Coronary artery (tissue), 2 donors: ENCODE data around the gene DNAJB9.

ENCODE experiments used
- DNase-seq: peaks from one replicate; pipeline ENCODE4 v3.0.0-alpha.2; 2017; ENCODE audit warnings: low spot score
- H3K27ac ChIP-seq, 2 donors: fragments of 200-600 bp; sonication (generic); one replicate each; pipeline ENCODE4 v1.5.1; 2016 to 2019
- H3K4me3 ChIP-seq: fragments of 200-600 bp; sonication (generic); 2 replicates; pipeline ENCODE4 v1.5.1; 2016; ENCODE audit warnings: mild to moderate bottlenecking, moderate library complexity
- TF ChIP-seq, protein P1 (sequence below): fragments of 200-600 bp; sonication (generic); IDR thresholded peaks from one replicate; pipeline ENCODE4 v1.5.1; 2019; ENCODE audit warnings: antibody characterized with exemption

Gene DNAJB9

DNA sequence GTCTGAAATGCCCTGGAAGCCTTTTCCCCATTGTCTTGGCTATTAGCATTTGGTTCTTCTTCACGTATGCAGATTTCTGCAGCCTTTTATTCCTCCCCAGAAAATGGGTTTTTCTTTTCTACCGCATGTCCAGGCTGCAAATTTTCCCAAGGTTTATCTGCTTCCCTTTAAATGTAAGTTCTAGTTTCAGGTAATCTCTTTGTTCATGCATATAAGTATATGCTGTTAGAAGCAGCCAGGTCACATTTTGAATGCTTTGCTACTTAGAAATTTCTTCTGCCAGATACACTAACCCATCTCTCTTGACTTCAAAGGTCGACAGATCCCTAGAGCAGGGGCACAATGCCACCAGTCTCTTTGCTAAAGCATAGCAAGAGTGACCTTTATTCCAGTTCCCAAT is 12.5 kb upstream of the DNAJB9 start:
- no peak for DNase-seq
- Histone ChIP-seq H3K27ac (no peak overlapping the region), H3K4me3 (no peak overlapping the region)
- TF ChIP-seq, protein P1, sequence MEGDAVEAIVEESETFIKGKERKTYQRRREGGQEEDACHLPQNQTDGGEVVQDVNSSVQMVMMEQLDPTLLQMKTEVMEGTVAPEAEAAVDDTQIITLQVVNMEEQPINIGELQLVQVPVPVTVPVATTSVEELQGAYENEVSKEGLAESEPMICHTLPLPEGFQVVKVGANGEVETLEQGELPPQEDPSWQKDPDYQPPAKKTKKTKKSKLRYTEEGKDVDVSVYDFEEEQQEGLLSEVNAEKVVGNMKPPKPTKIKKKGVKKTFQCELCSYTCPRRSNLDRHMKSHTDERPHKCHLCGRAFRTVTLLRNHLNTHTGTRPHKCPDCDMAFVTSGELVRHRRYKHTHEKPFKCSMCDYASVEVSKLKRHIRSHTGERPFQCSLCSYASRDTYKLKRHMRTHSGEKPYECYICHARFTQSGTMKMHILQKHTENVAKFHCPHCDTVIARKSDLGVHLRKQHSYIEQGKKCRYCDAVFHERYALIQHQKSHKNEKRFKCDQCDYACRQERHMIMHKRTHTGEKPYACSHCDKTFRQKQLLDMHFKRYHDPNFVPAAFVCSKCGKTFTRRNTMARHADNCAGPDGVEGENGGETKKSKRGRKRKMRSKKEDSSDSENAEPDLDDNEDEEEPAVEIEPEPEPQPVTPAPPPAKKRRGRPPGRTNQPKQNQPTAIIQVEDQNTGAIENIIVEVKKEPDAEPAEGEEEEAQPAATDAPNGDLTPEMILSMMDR = no peak

DNA sequence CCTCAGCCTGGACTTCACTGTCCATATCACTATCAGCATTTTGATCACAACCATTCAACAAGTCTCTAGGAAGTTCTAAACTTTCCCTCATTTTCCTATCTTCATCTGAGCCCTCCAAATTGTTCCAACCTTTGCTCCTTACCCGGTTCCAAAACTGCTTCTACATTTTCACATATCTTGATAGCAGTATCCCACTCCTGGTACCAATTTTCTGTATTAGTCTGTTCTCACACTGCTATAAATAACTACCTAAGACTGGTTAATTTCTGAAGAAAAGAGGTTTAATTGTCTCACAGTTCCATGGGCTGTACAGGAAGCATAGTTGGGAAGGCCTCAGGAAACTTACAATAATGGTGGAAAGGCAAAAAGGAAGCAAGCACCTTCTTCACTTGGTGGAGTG is 12.1 kb upstream of the DNAJB9 start:
- H3K27ac ChIP-seq = no peak overlapping the region
- no peak for DNase-seq
- TF ChIP-seq, protein P1 = no peak
- no peak overlapping the region for H3K4me3 ChIP-seq

DNA sequence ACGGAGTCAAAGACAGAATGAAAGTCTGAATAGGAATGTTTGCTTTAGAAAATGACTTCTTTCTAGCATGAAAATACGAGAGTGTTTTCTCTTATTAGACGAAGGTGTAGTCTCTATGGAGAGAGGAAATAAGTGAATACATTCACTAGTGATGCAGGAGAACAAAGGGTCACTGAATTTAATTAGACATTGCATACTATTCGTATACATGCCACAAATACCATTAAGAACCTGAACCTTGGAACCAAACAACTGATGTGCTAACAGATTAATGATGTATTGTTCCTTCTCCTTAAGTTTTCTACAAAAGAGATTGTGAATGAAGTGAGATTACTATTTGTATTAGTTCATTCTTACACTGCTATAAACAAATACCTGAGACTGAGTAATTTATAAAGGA is 10.4 kb upstream of the DNAJB9 start:
- no peak for DNase-seq
- TF ChIP-seq, protein P1 = no peak
- no peak overlapping the region for H3K27ac ChIP-seq
- no peak overlapping the region for H3K4me3 ChIP-seq

DNA sequence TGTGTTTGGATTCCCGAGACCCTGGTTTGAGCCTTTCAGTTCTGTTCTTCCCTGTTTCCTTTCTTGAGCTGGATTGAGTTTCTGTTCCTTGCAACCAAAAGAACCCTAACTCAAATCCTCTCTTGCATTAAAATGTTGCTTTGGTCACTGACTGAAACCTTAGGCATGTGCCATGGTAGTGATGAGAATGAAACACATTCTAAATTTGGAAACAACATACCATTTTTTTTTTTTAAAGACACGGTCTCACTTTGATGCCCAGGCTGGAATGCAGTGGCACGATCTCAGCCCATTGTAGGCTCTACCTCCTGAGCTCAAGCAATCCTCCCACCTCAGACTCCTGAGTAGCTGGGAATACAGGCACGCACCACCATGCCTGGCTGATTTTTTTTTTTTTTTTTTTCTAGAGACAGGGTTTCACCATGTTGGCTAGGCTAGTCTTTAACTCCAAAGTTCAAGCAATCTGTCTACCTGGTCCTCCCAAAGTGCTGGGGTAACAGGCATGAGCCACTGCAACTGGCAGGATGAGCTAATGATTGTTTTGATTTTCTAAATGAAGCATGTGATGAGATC is 8.5 kb upstream of the DNAJB9 start:
- H3K27ac ChIP-seq = no peak overlapping the region
- H3K4me3 ChIP-seq = no peak overlapping the region
- TF ChIP-seq, protein P1 = no peak
- no peak for DNase-seq

DNA sequence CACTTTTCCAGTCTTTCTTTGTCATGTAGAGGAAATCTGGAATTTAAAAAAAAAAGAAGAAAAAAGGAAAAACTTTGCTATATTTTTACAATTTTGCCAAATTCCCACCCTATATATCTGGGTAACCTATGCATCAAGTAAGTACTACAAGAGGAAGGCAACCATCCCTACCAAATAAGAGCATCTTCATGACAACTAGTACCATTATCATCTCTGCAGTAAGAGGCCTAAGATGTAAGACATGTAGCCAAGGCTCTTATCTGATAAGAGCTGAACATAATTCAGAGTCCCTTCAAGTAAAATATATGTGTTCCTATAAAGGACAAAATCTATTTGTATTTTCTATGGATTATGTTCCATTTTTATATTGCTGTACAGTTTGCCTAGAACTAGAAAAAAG is 3.7 kb upstream of the DNAJB9 start:
- no peak overlapping the region for H3K27ac ChIP-seq
- DNase-seq = no peak
- H3K4me3 ChIP-seq = no peak overlapping the region
- TF ChIP-seq, protein P1 = no peak

DNA sequence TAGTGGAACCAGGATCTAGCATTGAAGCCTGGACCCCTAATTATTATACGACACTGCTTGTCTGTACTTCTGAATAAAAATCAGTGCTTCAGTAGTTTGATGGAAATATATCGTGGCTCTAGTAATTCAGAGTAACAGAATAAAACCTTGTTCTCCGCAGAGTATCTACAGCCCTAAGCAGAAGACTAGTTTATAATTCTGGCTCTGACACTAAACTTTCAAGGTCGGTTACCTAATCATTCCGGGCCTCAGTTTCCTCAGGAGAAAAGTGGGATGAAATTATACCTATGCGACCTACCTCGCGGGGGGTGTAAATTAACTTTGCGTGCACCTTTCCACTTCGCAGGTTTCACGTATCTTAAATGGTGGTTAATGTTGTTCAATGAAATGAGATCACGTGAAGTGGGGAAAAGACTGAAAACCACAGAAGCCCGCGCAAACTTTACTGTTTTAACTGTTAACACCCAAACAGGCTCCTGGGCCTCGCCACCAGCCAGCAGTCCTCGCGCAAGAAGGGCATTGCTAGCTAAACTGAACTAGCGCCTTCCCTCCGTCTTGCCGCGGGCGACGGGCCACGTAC is 783 bp upstream of the DNAJB9 start:
- H3K27ac ChIP-seq = peak overlapping the region; percentile 94 to 97
- peak overlapping the region; percentile 77 for H3K4me3 ChIP-seq
- TF ChIP-seq, protein P1 = no peak
- DNase-seq = no peak

DNA sequence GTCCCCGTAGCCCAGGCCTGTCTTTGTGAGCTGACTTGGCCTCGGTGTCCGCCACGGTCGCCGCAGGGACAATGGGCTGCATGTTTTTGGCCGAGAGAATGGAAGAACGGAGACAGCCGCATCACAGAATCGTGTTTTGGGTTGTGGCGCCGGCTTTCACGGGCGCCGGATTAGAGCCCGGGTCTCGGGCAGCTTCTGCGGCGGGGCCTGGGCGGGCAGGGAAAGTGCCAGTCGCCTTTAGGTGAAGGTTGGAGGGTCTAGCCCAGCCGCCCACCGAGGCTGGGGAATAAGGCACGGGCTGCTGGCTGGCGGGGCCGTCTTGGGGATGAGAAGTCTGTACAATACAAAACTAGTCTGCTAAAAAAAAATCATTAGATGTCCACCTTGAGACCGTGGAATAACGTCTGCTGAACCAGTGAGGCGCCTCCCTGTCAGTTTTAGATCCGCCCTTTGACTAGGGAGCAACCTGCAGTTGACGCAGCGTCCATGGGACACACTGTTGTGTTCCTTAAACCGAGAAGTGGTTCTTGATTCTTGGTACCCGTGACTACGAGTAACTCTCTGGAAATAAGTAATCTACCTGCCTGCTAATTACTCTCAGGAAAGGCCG is 577 bp downstream of the DNAJB9 start:
- peak; percentile 75 for DNase-seq
- Histone ChIP-seq H3K27ac (peak overlapping the region; percentile 94 to 97), H3K4me3 (peak overlapping the region; percentile 77)
- TF ChIP-seq, protein P1 = no peak
